SK-N-SH (cell line): Measurements from ENCODE around the gene SLCO2B1. TPM values are rescaled to one million over a fixed set of nuclear protein-coding genes. Genes with fewer than 3 reads are reported as not detected.

Experiments
- CTCF ChIA-PET: fragments of 300-600, 350-600 bp; formaldehyde crosslinking; extraction: SDS; loops from one replicate; lab custom pipeline; 2021; lab: Yijun Ruan, JAX
- POLR2A ChIA-PET: fragments of 350-600 bp; sonication (Branson Sonifier 250); formaldehyde crosslinking; extraction: SDS; loops from one replicate; lab custom pipeline; 2020; ENCODE audit warnings: antibody characterized with exemption, inconsistent platforms; lab: Yijun Ruan, JAX
- DNase-seq: peaks from one replicate; pipeline ENCODE4 v3.0.0; 2012
- H2AFZ ChIP-seq: fragments of 200-600 bp; sonication (generic); 2 replicates; pipeline ENCODE4 v1.8.1; 2016; ENCODE audit warnings: antibody characterized with exemption, mild to moderate bottlenecking, low read depth
- H3F3A ChIP-seq: fragments of 200-600 bp; sonication (generic); replicated peaks from 2 replicates; pipeline ENCODE3; 2016; ENCODE audit warnings: antibody characterized with exemption, mild to moderate bottlenecking; ENCODE audit not compliant: insufficient read depth
- H3K27ac ChIP-seq, 2 experiments: fragments of 200-500 bp in 1 of 2; fragments of 200-600 bp in 1 of 2; sonication (Bioruptor generic) in 1 of 2; sonication (generic), shearing (Covaris generic) in 1 of 2; 2 replicates each; pipeline versions ENCODE4 v1.5.1 to v1.6.1; 2014 to 2016; ENCODE audit warnings: low read depth in 2 of 2, inconsistent platforms in 1 of 2, low read length in 1 of 2, mild to moderate bottlenecking in 1 of 2, mixed read lengths in 1 of 2
- H3K27me3 ChIP-seq: fragments of 200-600 bp; sonication (generic), shearing (Covaris generic); 2 replicates; pipeline ENCODE4 v1.6.1; 2016; ENCODE audit warnings: mixed run types; ENCODE audit not compliant: insufficient read depth
- H3K36me3 ChIP-seq, 2 experiments: fragments of 200-500 bp in 1 of 2; fragments of 200-600 bp in 1 of 2; sonication (Bioruptor generic) in 1 of 2; sonication (generic) in 1 of 2; replicated peaks in 1 of 2; 2 replicates each; pipeline versions ENCODE3 to v1.5.1; 2014 to 2016; ENCODE audit warnings: low read length in 1 of 2, mild to moderate bottlenecking in 1 of 2; ENCODE audit not compliant: insufficient read depth in 2 of 2, control insufficient read depth in 1 of 2
- H3K4me1 ChIP-seq, 2 experiments: fragments of 200-500 bp in 1 of 2; fragments of 200-600 bp in 1 of 2; sonication (Bioruptor generic) in 1 of 2; sonication (generic), shearing (Covaris generic) in 1 of 2; 2 replicates each; pipeline versions ENCODE4 v1.5.1 to v1.6.1; 2014 to 2016; ENCODE audit warnings: low read depth in 1 of 2, low read length in 1 of 2, mixed run types in 1 of 2; ENCODE audit not compliant: insufficient read depth in 2 of 2, control insufficient read depth in 1 of 2
- H3K4me2 ChIP-seq: fragments of 200-600 bp; sonication (generic), shearing (Covaris generic); 2 replicates; pipeline ENCODE4 v1.6.1; 2017; ENCODE audit warnings: mixed run types
- H3K4me3 ChIP-seq, 2 experiments: fragments of 200-500 bp in 1 of 2; fragments of 200-600 bp in 1 of 2; sonication (Bioruptor generic) in 1 of 2; sonication (generic), shearing (Covaris generic) in 1 of 2; 2 replicates each; pipeline versions ENCODE4 v1.5.1 to v1.8.1; 2014 to 2016; ENCODE audit warnings: low read depth in 2 of 2, inconsistent platforms in 1 of 2, low read length in 1 of 2, mild to moderate bottlenecking in 1 of 2, mixed read lengths in 1 of 2, moderate library complexity in 1 of 2
- H3K79me2 ChIP-seq: fragments of 200-600 bp; sonication (generic); 2 replicates; pipeline ENCODE4 v1.8.1; 2017; ENCODE audit warnings: mild to moderate bottlenecking; ENCODE audit not compliant: insufficient read depth
- H3K9ac ChIP-seq: fragments of 200-600 bp; sonication (generic); 2 replicates; pipeline ENCODE4 v1.6.1; 2017; ENCODE audit warnings: mixed run types
- H3K9me2 ChIP-seq: fragments of 200-600 bp; sonication (generic); 2 replicates; pipeline ENCODE4 v1.6.1; 2017; ENCODE audit warnings: mixed run types
- H3K9me3 ChIP-seq: fragments of 200-600 bp; sonication (generic); 2 replicates; pipeline ENCODE4 v1.6.1; 2017; ENCODE audit warnings: mixed run types, mild to moderate bottlenecking, moderate library complexity
- H4K20me1 ChIP-seq: fragments of 200-600 bp; sonication (generic); 2 replicates; pipeline ENCODE4 v1.6.1; 2017; ENCODE audit warnings: mild to moderate bottlenecking, mixed run types; ENCODE audit not compliant: insufficient read depth
- FOSL2 ChIP-seq: IDR thresholded peaks from 2 replicates; pipeline ENCODE4 v1.4.0; 2012; ENCODE audit warnings: low read depth, mild to moderate bottlenecking, moderate library complexity, borderline replicate concordance
- FOXM1 ChIP-seq: IDR thresholded peaks from 2 replicates; pipeline ENCODE4 v1.4.0; 2012; ENCODE audit warnings: low read depth, mild to moderate bottlenecking
- GATA2 ChIP-seq: sonication (generic); formaldehyde crosslinking; IDR thresholded peaks from 2 replicates; pipeline ENCODE4 v1.5.0; 2020; ENCODE audit warnings: mild to moderate bottlenecking, missing genetic modification reagents
- IRF3 ChIP-seq: fragments of 150-350 bp; IDR thresholded peaks from 2 replicates; pipeline ENCODE4 v1.6.1; 2016; ENCODE audit warnings: mild to moderate bottlenecking, low read depth, low read length
- MEF2A ChIP-seq: IDR thresholded peaks from 2 replicates; pipeline ENCODE4 v1.4.0; 2012; ENCODE audit warnings: low read depth, borderline replicate concordance
- PBX3 ChIP-seq: IDR thresholded peaks from 2 replicates; pipeline ENCODE4; 2012
- RAD21 ChIP-seq: IDR thresholded peaks from 2 replicates; pipeline ENCODE4 v1.6.1; 2012; ENCODE audit warnings: mild to moderate bottlenecking, low read length
- RCOR1 ChIP-seq: fragments of 150-350 bp; IDR thresholded peaks from 2 replicates; pipeline ENCODE4 v1.6.1; 2017; ENCODE audit warnings: antibody characterized with exemption, low read length
- SMC3 ChIP-seq: IDR thresholded peaks from 2 replicates; pipeline ENCODE4 v1.6.1; 2012; ENCODE audit warnings: low read depth, low read length, improper control_type of control experiment
- YY1 ChIP-seq: IDR thresholded peaks from 2 replicates; pipeline ENCODE4 v1.4.0; 2012; ENCODE audit warnings: low read depth, mild to moderate bottlenecking
- ZBTB33 ChIP-seq: IDR thresholded peaks from 2 replicates; pipeline ENCODE4 v1.4.0; 2012; ENCODE audit warnings: low read depth, borderline replicate concordance
- WGBS: methylation state at CpG from one replicate; pipeline ENCODE4 v1.1.6; 2017; ENCODE audit warnings: low lambda C conversion rate; 5-methylcytosine and 5-hydroxymethylcytosine counted together
- polyA plus RNA-seq, 3 experiments: library from polyadenylated mRNA; depleted of rRNA; stranded (reverse); fragments of >200 nt; gene quantifications; 2 replicates each; pipeline ENCODE4 v1.2.3, GENCODE V29; 2012

The SLCO2B1 gene
- polyA plus RNA-seq, 1 of the 3 experiments (the other 2 are of a cell fraction): 0.18 TPM

- CTCF ChIA-PET: interaction anchor here (1.3 to 11.1 kb wide), 13 partner anchors 10 to 201 kb away, joined by 4 to 117 read pairs (median 10); partner anchors contain the start of gene TPBGL
These were observed 73.2 kb downstream of the SLCO2B1 start for GRCh38 chr11:75223954-75224643.

GRCh38 chr11:75225794-75226193 lies 74.9 kb downstream of the SLCO2B1 start:
- Histone ChIP-seq H3K9me3 (no peaks in the 10 kb centered on the region), H2AFZ (no peak overlapping the region), H3K4me1 (no peaks in the 10 kb centered on the region; a peak in 1 of 4 replicates), H3K9ac (no peak overlapping the region), H3K36me3 (no peaks in the 10 kb centered on the region), H4K20me1 (no peaks in the 10 kb centered on the region), H3F3A (no peaks in the 10 kb centered on the region), H3K9me2 (no peaks in the 10 kb centered on the region), H3K79me2 (no peaks in the 10 kb centered on the region), H3K4me3 (no peak overlapping the region), H3K27ac (no peak overlapping the region), H3K4me2 (no peak overlapping the region), H3K27me3 (0 out of 2 replicates have a peak, but pooled peaks cover 5% of the 10 kb centered on the region)
- DNase-seq: no peak
- ChIA-PET POLR2A (interaction anchor here (1.4 kb wide), 1 partner anchor 10 kb away, joined by 4 read pairs; no protein-coding TSS in a partner anchor), CTCF (interaction anchor here (0.9 to 11.1 kb wide), 9 partner anchors 9 to 203 kb away, joined by 3 to 117 read pairs (median 12); partner anchors contain the start of gene TPBGL)
- 23% methylated on average over 3 of the region's 4 CpGs for WGBS
- TF ChIP-seq SMC3: no peak
- no peak for TF ChIP-seq IRF3
- no peak for TF ChIP-seq MEF2A
- TF ChIP-seq RAD21: no peak
- TF ChIP-seq FOXM1: no peak
- TF ChIP-seq RCOR1: no peak
- no peak for TF ChIP-seq GATA2
- no peak for TF ChIP-seq FOSL2
- TF ChIP-seq PBX3: no peak
- no peak for TF ChIP-seq ZBTB33
- TF ChIP-seq YY1: no peak

More at GRCh38 chr11:75223954-75224643, 73.2 kb downstream of the SLCO2B1 start:
- no peak overlapping the region for H2AFZ ChIP-seq
- H3K27me3 ChIP-seq: 0 out of 2 replicates have a peak, but pooled peaks cover 5% of the 10 kb centered on the region
- POLR2A ChIA-PET: interaction anchor here (0.6 to 1.6 kb wide), 3 partner anchors 10 to 204 kb away, joined by 3 to 4 read pairs (median 4); partner anchors contain the start of gene TPBGL
- no peaks in the 10 kb centered on the region for H4K20me1 ChIP-seq
- no peak overlapping the region for H3K27ac ChIP-seq
- 30% methylated on average over 5 of the region's 5 CpGs for WGBS
- no peak overlapping the region for H3K4me2 ChIP-seq
- H3K4me3 ChIP-seq: no peak overlapping the region
- H3K79me2 ChIP-seq: no peaks in the 10 kb centered on the region
- DNase-seq: no peak
- H3K9ac ChIP-seq: no peak overlapping the region
- peaks cover 0 to 2% of the 10 kb centered on the region in 2 experiments; a peak in 1 of 4 replicates for H3K4me1 ChIP-seq
- H3K36me3 ChIP-seq: no peaks in the 10 kb centered on the region
- no peaks in the 10 kb centered on the region for H3K9me3 ChIP-seq
- no peaks in the 10 kb centered on the region for H3F3A ChIP-seq
- no peaks in the 10 kb centered on the region for H3K9me2 ChIP-seq
- no peak for TF ChIP-seq ZBTB33
- no peak; the same call in 1 of the 2 replicates for TF ChIP-seq RAD21
- TF ChIP-seq FOXM1: no peak
